Neutrophil (primary cell): Measurements from ENCODE around the gene ENTHD1.
"Not testable (repeated sequence)": the region's sequence is repeated elsewhere in the genome, so short reads cannot be mapped to it uniquely, and the experiment has no call there.

Source experiments
- H3K27ac ChIP-seq: fragments of 200-600 bp; sonication (generic); 2 replicates; pipeline ENCODE4 v1.5.1; 2016; ENCODE audit warnings: mild to moderate bottlenecking, moderate library complexity
- H3K27me3 ChIP-seq: fragments of 200-600 bp; sonication (generic); 2 replicates; pipeline ENCODE4 v1.6.0; 2016; ENCODE audit warnings: mild to moderate bottlenecking
- H3K36me3 ChIP-seq: fragments of 200-600 bp; sonication (generic); 2 replicates; pipeline ENCODE4 v1.5.1; 2017
- H3K4me1 ChIP-seq, 2 experiments: fragments of 200-600 bp in 1 of 2; sonication (generic) in 1 of 2; 1 replicate in 1 of 2; 2 replicates in 1 of 2; pipeline versions ENCODE4 v1.5.1 to v1.6.1; 2013 to 2016; ENCODE audit warnings: low read depth in 1 of 2, low read length in 1 of 2, mild to moderate bottlenecking in 1 of 2, moderate library complexity in 1 of 2; ENCODE audit not compliant: control insufficient read depth in 1 of 2, insufficient read depth in 1 of 2
- H3K4me3 ChIP-seq, 2 experiments: fragments of 200-600 bp in 1 of 2; sonication (generic) in 1 of 2; 1 replicate in 1 of 2; 2 replicates in 1 of 2; pipeline ENCODE4 v1.5.1; 2013 to 2016; ENCODE audit warnings: low read depth in 1 of 2, low read length in 1 of 2, mild to moderate bottlenecking in 1 of 2, moderate library complexity in 1 of 2
- H3K9me3 ChIP-seq: fragments of 200-600 bp; sonication (generic); 2 replicates; pipeline ENCODE4 v1.5.1; 2016
- TF ChIP-seq, protein P1 (sequence below): fragments of 200-600 bp; sonication (generic); IDR thresholded peaks from 2 replicates; pipeline ENCODE4 v1.5.1; 2016; ENCODE audit warnings: antibody characterized with exemption

ENTHD1 gene

DNA sequence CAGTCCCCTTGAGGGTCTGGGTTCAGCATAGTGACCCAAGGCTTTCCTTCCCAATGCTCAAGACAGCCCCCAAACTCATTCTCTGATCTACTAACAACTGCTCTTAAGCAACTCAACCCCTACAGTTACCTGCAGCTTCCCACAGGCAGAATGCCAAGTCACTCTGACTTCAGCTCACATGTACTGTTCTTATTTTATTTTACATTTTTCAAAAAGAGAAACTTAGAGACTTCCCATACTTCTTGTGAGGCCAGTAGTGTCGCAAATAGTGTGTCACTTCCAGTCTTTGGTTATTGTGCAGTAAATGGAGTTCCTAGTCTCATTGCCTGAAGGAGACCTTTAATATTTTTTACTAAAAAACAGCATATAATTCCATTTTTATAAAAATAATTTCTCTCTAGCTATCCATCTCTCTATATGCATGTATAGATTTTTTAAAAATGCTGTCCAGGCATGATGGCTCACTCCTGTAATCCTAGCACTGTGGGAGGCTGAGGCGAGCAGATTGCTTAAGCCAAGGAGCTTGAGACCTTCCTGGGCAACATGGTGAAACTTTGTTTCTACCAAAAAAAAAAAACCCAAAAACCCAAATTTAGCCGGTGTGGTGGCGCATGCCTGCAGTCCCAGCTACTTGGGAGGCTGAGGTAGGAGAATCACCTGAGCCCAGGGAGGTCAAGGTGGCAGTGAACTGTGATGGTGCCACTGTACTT is 41.8 kb downstream of the ENTHD1 start:
- Histone ChIP-seq H3K4me1 (peaks cover 14 to 15% of the 10 kb centered on the region in 2 experiments), H3K9me3 (no peaks in the 10 kb centered on the region), H3K27ac (peak overlapping the region; percentile 6), H3K4me3 (no peak overlapping the region), H3K36me3 (no peaks in the 10 kb centered on the region), H3K27me3 (no peaks in the 10 kb centered on the region)
- TF ChIP-seq, protein P1, sequence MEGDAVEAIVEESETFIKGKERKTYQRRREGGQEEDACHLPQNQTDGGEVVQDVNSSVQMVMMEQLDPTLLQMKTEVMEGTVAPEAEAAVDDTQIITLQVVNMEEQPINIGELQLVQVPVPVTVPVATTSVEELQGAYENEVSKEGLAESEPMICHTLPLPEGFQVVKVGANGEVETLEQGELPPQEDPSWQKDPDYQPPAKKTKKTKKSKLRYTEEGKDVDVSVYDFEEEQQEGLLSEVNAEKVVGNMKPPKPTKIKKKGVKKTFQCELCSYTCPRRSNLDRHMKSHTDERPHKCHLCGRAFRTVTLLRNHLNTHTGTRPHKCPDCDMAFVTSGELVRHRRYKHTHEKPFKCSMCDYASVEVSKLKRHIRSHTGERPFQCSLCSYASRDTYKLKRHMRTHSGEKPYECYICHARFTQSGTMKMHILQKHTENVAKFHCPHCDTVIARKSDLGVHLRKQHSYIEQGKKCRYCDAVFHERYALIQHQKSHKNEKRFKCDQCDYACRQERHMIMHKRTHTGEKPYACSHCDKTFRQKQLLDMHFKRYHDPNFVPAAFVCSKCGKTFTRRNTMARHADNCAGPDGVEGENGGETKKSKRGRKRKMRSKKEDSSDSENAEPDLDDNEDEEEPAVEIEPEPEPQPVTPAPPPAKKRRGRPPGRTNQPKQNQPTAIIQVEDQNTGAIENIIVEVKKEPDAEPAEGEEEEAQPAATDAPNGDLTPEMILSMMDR: no peak

DNA sequence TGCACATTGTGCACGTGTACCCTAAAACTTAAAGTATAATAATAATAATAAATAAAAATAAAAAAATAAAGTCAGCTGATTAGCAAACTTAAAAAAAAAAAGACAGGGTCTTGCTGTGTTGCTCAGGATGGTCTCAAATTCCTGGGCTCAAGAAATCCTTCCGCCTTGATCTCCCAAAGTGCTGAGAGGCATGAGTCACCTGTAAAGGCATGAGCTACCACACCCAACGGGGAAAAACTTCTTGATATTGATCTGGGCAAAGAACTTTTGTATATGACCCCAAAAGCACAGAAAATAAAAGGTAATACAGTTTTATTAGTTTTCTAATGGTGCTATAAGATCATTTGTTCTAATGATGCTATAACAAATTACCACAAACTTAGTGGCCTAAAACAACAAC is 46.1 kb downstream of the ENTHD1 start:
- H3K36me3 ChIP-seq: no peaks in the 10 kb centered on the region
- TF ChIP-seq, protein P1: no peak
- no peak overlapping the region for H3K27ac ChIP-seq
- H3K4me3 ChIP-seq: no peak overlapping the region
- H3K27me3 ChIP-seq: no peaks in the 10 kb centered on the region
- H3K4me1 ChIP-seq: peaks cover 13 to 14% of the 10 kb centered on the region in 2 experiments
- no peaks in the 10 kb centered on the region for H3K9me3 ChIP-seq

DNA sequence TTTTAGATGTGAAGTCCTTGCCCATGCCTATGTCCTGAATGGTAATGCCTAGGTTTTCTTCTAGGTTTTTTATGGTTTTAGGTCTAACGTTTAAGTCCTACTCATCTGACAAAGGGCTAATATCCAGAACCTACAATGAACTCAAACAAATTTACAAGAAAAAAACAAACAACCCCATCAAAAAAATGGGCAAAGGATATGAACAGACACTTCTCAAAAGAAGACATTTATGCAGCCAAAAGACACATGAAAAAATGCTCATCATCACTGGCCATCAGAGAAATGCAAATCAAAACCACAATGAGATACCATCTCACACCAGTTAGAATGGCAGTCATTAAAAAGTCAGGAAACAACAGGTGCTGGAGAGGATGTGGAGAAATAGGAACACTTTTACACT is 47.0 kb downstream of the ENTHD1 start:
- not testable (repeated sequence) for H3K9me3 ChIP-seq, H3K36me3 ChIP-seq, H3K4me1 ChIP-seq, H3K27me3 ChIP-seq, H3K4me3 ChIP-seq, H3K27ac ChIP-seq

GRCh38 chr22:39845529-39845928 is 48.0 kb downstream of the ENTHD1 start:
- no peak overlapping the region for H3K4me3 ChIP-seq
- no peaks in the 10 kb centered on the region for H3K9me3 ChIP-seq
- H3K4me1 ChIP-seq: no peaks in the 10 kb centered on the region
- no peaks in the 10 kb centered on the region for H3K27me3 ChIP-seq
- TF ChIP-seq, protein P1: no peak
- no peaks in the 10 kb centered on the region for H3K36me3 ChIP-seq
- no peak overlapping the region for H3K27ac ChIP-seq

GRCh38 chr22:39839917-39840510 is 53.5 kb downstream of the ENTHD1 start:
- Histone ChIP-seq H3K36me3 (no peaks in the 10 kb centered on the region), H3K27ac (no peak overlapping the region), H3K4me1 (peaks cover 0 to 5% of the 10 kb centered on the region in 2 experiments), H3K27me3 (no peaks in the 10 kb centered on the region), H3K9me3 (no peaks in the 10 kb centered on the region), H3K4me3 (no peak overlapping the region)
- TF ChIP-seq, protein P1: no peak

DNA sequence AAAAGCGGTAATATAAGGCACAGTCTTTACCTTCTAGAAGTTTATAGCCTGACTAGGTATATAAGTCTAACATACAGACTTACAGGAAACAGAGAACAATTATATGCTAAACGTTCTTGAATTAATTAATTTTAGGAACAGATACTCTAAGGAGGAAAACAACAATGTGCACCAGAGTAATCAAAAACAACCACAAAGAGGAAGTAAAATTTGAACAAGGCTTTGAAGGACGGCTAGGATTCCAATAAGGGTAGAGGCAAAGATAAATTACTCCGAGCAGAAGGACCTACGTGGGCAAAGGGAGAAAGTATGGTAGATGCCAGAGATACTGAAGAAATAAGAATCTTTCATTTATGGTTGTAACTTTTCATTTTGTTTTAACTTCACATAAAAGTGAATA is 54.4 kb downstream of the ENTHD1 start:
- Histone ChIP-seq H3K4me3 (no peak overlapping the region), H3K9me3 (no peaks in the 10 kb centered on the region), H3K4me1 (peaks cover 0 to 5% of the 10 kb centered on the region in 2 experiments), H3K27ac (no peak overlapping the region), H3K36me3 (no peaks in the 10 kb centered on the region), H3K27me3 (peaks cover 6% of the 10 kb centered on the region)
- TF ChIP-seq, protein P1: no peak
